ENCODE data around the gene KCNG4. TPM values are rescaled to one million over a fixed set of nuclear protein-coding genes. Genes with fewer than 3 reads are reported as not detected.

The KCNG4 gene
- polyA plus RNA-seq, 1 donor (not counting 4 experiments of a cell fraction or from before 2014, with no cell fraction given), result not detected

DNA sequence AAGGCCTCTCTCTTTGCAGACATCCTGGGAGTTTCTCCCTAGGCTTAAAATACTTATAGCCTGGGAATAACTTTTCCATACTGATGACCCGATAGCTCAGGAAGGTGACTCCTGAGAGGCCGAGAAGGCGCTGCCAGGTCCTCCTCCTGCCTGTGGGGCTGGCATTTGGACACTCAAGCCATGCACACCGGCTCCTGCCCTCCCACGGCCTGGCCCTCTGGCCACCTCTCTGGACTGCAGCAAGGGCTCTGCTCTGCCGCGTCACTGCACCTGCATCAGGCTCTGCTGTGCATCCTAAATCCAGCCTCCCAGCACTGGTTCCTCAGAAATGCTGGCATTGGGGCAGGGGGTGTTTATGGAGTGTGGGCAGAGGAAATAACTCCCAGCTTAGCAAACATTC is 14.2 kb downstream of the KCNG4 start:
- FAIRE-seq (no peak), DNase-seq (ENCODE audit: low read depth, low spot score) (no peak)
- Histone ChIP-seq H4K20me1 (ENCODE audit: control insufficient read depth, extremely low read depth, insufficient read depth, low read length) (no peaks in the 10 kb centered on the region), H3K4me1 (ENCODE audit: control insufficient read depth, extremely low read depth, insufficient read depth, low read length) (no peaks in the 10 kb centered on the region), H3K79me2 (ENCODE audit: control insufficient read depth, insufficient read depth, low read length) (no peaks in the 10 kb centered on the region), H3K9ac (ENCODE audit: control insufficient read depth, extremely low read depth, insufficient read depth, low read length) (no peak overlapping the region), H3K4me3 (ENCODE audit: control insufficient read depth in 2 of 3, extremely low read depth in 1 of 3, insufficient read depth in 2 of 3, low read depth in 1 of 3, low read length in 3 of 3) (no peak overlapping the region), H3K9me1 (ENCODE audit: control insufficient read depth, extremely low read depth, insufficient read depth, low read length) (no peaks in the 10 kb centered on the region), H2AFZ (ENCODE audit: control insufficient read depth, low read length) (no peak overlapping the region), H3K27me3 (ENCODE audit: control insufficient read depth, extremely low read depth, insufficient read depth, low read length) (no peaks in the 10 kb centered on the region), H3K27ac (ENCODE audit: control insufficient read depth, insufficient read depth, low read length) (no peak overlapping the region), H3K36me3 (ENCODE audit: control insufficient read depth in 2 of 2, extremely low read depth in 1 of 2, insufficient read depth in 2 of 2, low read length in 2 of 2) (no peaks in the 10 kb centered on the region), H3K9me3 (ENCODE audit: control insufficient read depth, low read depth, low read length) (no peaks in the 10 kb centered on the region), H3K4me2 (ENCODE audit: control insufficient read depth, extremely low read depth, insufficient read depth, low read depth, low read length) (no peak overlapping the region)
- dilution Hi-C loops (cut with MboI; ENCODE audit: extremely low pct_ligation_motif_present, low sequenced_read_pairs), result no loop called here
- TF ChIP-seq, protein P1, sequence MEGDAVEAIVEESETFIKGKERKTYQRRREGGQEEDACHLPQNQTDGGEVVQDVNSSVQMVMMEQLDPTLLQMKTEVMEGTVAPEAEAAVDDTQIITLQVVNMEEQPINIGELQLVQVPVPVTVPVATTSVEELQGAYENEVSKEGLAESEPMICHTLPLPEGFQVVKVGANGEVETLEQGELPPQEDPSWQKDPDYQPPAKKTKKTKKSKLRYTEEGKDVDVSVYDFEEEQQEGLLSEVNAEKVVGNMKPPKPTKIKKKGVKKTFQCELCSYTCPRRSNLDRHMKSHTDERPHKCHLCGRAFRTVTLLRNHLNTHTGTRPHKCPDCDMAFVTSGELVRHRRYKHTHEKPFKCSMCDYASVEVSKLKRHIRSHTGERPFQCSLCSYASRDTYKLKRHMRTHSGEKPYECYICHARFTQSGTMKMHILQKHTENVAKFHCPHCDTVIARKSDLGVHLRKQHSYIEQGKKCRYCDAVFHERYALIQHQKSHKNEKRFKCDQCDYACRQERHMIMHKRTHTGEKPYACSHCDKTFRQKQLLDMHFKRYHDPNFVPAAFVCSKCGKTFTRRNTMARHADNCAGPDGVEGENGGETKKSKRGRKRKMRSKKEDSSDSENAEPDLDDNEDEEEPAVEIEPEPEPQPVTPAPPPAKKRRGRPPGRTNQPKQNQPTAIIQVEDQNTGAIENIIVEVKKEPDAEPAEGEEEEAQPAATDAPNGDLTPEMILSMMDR (optimal IDR thresholded peaks at IDR 0.05 in 1 of 3, IDR thresholded peaks at IDR 0.05 in 1 of 3, conservative IDR thresholded peaks at IDR 0.05 in 1 of 3; ENCODE audit: extremely low read depth in 1 of 3, insufficient read depth in 2 of 3, low read length in 3 of 3), result no peak
- no peak for TF ChIP-seq EZH2 (IDR thresholded peaks at IDR 0.05; ENCODE audit: low read length)

DNA sequence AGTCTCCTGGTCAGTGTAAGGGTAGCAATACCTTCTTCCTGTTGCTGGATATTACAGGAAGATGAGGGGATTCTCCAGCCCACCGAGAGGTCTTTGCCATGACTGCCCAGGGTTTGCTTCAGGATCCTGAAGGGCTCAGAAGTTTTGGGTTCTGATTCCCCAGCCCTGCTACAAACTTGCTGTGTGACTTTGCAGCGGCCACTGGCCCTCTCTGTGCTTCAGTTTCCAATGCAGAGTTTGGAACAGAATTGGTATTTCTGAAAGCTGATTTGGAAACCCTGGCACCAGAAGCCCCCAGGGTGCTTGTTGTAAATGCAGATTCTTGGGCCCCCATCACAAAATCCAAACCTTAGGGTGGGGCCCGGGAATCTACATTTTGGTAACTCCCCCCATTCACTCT is 14.7 kb downstream of the KCNG4 start:
- no peaks in the 10 kb centered on the region for H3K79me2 ChIP-seq (ENCODE audit: control insufficient read depth, insufficient read depth, low read length)
- H3K9ac ChIP-seq (ENCODE audit: control insufficient read depth, extremely low read depth, insufficient read depth, low read length), result no peak overlapping the region
- H3K9me3 ChIP-seq (ENCODE audit: control insufficient read depth, low read depth, low read length), result no peaks in the 10 kb centered on the region
- no peak overlapping the region for H3K4me3 ChIP-seq (ENCODE audit: control insufficient read depth in 2 of 3, extremely low read depth in 1 of 3, insufficient read depth in 2 of 3, low read depth in 1 of 3, low read length in 3 of 3)
- H3K4me1 ChIP-seq (ENCODE audit: control insufficient read depth, extremely low read depth, insufficient read depth, low read length), result no peaks in the 10 kb centered on the region
- DNase-seq (ENCODE audit: low read depth, low spot score) (no peak), FAIRE-seq (no peak)
- H3K27ac ChIP-seq (ENCODE audit: control insufficient read depth, insufficient read depth, low read length), result no peak overlapping the region
- no peaks in the 10 kb centered on the region for H3K27me3 ChIP-seq (ENCODE audit: control insufficient read depth, extremely low read depth, insufficient read depth, low read length)
- H2AFZ ChIP-seq (ENCODE audit: control insufficient read depth, low read length), result no peak overlapping the region
- H3K36me3 ChIP-seq (ENCODE audit: control insufficient read depth in 2 of 2, extremely low read depth in 1 of 2, insufficient read depth in 2 of 2, low read length in 2 of 2), result no peaks in the 10 kb centered on the region
- H3K4me2 ChIP-seq (ENCODE audit: control insufficient read depth, extremely low read depth, insufficient read depth, low read depth, low read length), result no peak overlapping the region
- H4K20me1 ChIP-seq (ENCODE audit: control insufficient read depth, extremely low read depth, insufficient read depth, low read length), result no peaks in the 10 kb centered on the region
- no peaks in the 10 kb centered on the region for H3K9me1 ChIP-seq (ENCODE audit: control insufficient read depth, extremely low read depth, insufficient read depth, low read length)
- dilution Hi-C loops (cut with MboI; ENCODE audit: extremely low pct_ligation_motif_present, low sequenced_read_pairs), result no loop called here
- no peak for TF ChIP-seq EZH2 (IDR thresholded peaks at IDR 0.05; ENCODE audit: low read length)
- TF ChIP-seq, protein P1 (optimal IDR thresholded peaks at IDR 0.05 in 1 of 3, IDR thresholded peaks at IDR 0.05 in 1 of 3, conservative IDR thresholded peaks at IDR 0.05 in 1 of 3; ENCODE audit: extremely low read depth in 1 of 3, insufficient read depth in 2 of 3, low read length in 3 of 3), result no peak

All from keratinocyte (primary cell).